GM18907 (cell line): ENCODE results near the gene GCNT4.

ENCODE experiments used
- ATAC-seq: cut with Tn5 transposase; IDR thresholded peaks from one replicate; pipeline ENCODE4 v1.9.1; 2021; ENCODE audit warnings: mild to moderate bottlenecking, moderate library complexity; ENCODE audit not compliant: unreplicated experiment

GCNT4 gene

DNA sequence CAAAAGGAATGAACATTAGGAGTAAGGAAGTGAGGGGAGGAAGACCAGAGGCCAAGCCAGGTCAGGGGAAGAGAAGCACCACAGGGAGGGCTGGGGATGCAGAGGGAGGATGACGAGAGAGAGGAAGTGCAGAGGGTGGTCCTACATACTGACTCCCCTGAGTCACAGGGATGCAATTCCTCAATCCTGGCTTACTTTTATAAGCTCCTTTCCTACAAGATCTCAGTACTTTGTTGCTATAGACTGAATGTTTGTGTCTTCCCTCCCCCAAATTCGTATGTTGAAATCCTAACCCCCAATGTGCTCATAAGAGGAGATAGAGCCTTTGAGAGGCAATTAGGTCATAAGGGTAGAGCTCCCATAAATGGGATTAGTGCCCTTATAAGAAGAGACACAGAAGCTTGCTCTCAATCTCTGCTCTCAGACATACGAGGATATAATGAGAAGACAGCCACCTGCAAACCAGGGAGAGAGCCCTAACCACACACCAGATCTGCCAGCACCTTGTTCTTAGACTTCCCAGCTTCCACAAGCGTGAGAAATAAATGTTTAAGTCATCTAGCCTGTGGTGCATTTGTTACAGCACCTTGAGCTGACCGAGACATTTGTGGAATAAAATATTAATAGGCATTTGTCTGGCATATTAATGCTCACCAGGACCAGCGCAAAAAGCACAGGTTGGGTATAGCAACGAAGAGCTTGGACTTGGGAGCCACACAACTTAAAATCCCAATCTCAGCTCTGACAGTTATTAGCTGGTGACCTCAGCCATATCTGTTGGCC lies 33.4 kb downstream of the GCNT4 start:
- no peak for ATAC-seq

DNA sequence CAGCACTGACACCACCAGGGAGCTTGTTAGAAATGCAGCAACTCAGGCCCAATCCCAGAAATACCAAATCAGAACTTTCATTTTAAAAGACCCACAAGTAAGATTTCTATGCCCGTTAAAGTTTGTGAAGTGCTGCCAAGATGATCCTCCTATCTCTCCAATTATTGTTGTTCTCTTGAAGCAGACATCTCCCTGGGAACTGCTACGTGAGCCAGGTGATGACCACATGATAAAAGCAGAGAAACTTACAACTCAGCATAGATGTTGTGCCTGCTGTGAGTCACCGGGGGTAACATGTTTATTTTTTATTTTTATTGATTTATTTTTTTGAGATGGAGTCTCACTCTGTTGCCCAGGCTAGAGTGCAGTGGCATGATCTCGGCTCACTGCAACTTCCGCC lies 34.4 kb downstream of the GCNT4 start:
- ATAC-seq: no peak

DNA sequence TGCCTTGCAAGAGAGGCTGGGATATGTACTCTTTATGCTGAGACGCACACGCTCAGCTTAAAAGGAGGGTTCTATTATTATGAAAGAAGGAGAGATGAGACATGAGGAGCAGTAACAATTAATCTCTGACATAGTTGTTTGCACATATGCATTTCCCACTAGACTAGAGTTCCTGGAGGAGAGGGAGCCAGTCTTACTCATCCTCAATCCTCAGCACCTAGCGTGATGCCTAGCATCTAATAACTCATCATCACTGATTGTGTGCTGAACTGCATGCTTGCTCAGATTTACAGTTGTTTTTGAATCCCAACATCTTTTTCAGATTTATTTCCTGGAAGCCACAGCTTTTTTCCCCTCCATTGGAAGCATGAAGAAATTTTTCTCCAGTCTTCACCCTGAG lies 35.5 kb downstream of the GCNT4 start:
- ATAC-seq: no peak

DNA sequence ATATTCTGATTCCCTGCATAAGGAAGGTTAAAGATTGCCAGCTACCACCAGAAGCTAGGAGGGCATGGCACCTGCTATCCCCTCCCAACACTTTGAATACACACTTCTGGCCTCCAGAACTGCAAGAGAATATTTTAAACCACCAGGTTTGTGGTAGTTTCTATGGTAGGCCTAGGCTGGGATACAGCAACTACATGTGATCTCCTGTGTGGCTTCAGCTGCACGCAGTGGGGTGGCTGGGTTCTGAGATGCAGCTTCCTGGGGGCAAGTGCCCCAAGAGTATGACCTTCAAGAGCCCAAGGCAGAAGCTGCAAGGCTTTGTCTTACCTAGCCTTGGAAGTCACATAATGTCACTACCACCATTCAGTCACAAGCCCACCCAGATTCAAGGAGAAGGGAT lies 39.6 kb downstream of the GCNT4 start:
- no peak for ATAC-seq

DNA sequence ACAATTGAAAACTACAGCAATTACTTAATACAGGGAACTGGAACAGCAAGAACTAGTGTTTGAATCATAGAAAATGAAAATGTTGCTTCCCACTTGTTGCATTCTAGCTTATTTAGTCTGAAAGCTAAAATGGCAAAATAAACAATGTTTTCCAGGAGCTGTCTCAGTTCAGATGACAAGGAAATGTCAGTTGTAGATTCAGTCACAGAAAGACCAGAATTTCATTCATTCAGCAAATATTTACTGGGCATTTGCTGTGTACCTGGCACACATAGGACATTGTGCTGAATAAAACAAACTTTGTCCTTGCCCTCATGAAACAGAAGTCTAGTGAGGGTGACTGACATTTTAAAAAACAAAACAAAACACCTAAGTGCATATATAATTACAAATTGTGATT lies 41.5 kb downstream of the GCNT4 start:
- ATAC-seq: no peak

GRCh38 chr5:75009556-75010345 lies 42.6 kb downstream of the GCNT4 start:
- ATAC-seq: no peak

GRCh38 chr5:75006865-75007822 lies 45.2 kb downstream of the GCNT4 start:
- no peak for ATAC-seq

DNA sequence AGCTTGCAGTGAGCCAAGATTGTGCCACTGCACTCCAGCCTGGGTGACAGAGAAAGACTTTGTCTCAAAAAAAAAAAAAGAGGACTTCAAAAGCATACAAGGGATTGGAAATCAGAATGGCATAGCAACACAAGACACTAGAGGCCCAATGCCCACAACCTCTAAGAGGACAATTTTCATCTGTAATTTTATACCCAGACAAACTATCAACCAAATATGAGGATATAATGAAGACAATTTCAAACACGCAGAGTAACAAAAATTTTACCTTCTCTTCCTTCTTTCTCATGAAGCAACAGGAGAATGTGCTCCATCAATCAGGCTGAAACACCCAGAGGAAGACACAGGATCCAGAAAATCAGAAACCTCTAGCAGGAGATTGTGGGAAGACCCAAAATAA lies 46.8 kb downstream of the GCNT4 start:
- no peak for ATAC-seq
